ENCODE results near the gene EZH1. TPM values are rescaled to one million over a fixed set of nuclear protein-coding genes. Genes with fewer than 3 reads are reported as not detected.
A peak's percentile ranks its signal among the peaks of the same experiment; 100 is the strongest.

The EZH1 gene
- total RNA-seq, 4 donors from 2014 or later, result 40.6 to 68.2 (median 54.6) TPM

DNA sequence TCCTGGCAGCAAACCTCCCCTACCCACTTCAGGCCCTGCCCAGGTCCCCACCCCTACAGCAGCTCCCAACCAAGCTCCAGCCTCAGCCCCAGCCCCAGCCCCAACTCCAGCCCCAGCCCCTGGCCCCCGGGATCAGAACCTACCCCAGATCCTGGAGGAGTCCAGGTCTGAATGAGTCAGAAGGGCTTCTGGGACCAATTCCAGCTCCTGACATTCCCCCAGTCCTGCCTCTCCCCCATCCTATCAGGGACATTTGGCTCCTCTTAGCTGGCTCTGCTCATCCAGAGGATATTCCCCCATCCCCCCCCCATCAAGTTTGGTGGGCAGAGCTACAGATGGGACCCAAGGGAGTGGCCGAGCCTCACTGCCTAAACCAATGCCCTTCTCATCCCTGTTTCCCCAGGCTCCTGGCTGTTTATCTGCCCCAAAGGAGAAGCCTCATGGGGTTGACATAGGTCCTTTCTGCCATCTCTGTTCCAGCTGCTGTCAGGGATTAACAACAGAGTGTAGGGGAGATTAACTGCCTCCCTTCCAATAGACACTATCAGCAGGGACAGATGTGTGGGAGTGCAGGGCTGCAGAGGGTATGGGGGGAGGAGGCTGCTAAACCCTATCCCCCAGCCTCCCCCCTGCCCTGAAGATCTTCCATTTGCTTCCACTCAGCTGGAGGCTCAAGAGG lies 46.0 kb downstream of the EZH1 start:
- no peaks in the 10 kb centered on the region for H3K9me3 ChIP-seq
- no peak overlapping the region for H3K4me3 ChIP-seq
- no peaks in the 10 kb centered on the region for H3K27me3 ChIP-seq
- peaks cover 9 to 14% (median 13%) of the 10 kb centered on the region in 4 donors for H3K4me1 ChIP-seq
- no peak for DNase-seq (ENCODE audit: extremely low spot score)
- intact Hi-C loops (cut with DNase I), result no loop called here
- peak overlapping the region in 3 of 4 donors; percentile 12 to 57 (median 40) for H3K27ac ChIP-seq (replicated peaks in 1 of 4)
- TF ChIP-seq, protein P1, sequence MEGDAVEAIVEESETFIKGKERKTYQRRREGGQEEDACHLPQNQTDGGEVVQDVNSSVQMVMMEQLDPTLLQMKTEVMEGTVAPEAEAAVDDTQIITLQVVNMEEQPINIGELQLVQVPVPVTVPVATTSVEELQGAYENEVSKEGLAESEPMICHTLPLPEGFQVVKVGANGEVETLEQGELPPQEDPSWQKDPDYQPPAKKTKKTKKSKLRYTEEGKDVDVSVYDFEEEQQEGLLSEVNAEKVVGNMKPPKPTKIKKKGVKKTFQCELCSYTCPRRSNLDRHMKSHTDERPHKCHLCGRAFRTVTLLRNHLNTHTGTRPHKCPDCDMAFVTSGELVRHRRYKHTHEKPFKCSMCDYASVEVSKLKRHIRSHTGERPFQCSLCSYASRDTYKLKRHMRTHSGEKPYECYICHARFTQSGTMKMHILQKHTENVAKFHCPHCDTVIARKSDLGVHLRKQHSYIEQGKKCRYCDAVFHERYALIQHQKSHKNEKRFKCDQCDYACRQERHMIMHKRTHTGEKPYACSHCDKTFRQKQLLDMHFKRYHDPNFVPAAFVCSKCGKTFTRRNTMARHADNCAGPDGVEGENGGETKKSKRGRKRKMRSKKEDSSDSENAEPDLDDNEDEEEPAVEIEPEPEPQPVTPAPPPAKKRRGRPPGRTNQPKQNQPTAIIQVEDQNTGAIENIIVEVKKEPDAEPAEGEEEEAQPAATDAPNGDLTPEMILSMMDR (IDR thresholded peaks at IDR 0.05), result no peak
- TF ChIP-seq EP300 (IDR thresholded peaks at IDR 0.05) (no peak), POLR2AphosphoS5 (IDR thresholded peaks at IDR 0.05) (no peak), POLR2A (IDR thresholded peaks at IDR 0.05; ENCODE audit: low read depth) (no peak)
- peaks cover 22 to 98% (median 83%) of the 10 kb centered on the region in 4 donors for H3K36me3 ChIP-seq
- 20% methylated on average over 2 of the region's 2 CpGs for WGBS

DNA sequence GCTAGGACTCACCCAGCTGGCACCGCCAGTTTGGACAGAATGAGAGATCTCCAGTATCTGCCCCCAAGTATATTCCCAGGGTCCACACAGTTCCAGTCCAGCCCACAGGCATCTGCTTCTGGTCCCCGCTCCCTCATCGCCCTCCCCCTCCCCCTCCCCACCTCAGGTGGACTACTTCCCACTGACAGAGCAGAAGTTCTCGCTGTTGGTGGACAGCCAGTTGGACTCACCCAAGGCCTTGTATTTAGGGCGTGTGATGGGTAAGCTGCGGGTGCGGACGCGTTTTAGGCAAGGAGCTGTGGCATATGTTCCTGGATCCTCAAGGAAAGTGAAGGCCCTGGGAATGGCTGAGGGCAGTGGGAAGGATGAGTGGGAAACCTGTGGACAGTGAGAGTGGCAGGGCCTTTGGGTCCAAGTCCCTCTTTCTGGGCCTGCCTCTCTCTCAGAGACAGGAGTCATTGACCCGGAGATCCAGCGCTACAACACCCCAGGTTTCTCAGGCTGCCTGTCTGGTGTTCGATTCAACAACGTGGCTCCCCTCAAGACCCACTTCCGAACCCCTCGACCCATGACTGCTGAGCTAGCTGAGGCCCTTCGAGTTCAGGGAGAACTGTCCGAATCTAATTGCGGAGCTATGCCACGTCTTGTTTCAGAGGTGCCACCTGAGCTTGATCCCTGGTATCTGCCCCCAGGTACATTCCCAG lies 47.6 kb downstream of the EZH1 start:
- TF ChIP-seq EP300 (IDR thresholded peaks at IDR 0.05) (no peak), POLR2A (IDR thresholded peaks at IDR 0.05; ENCODE audit: low read depth) (no peak), POLR2AphosphoS5 (IDR thresholded peaks at IDR 0.05) (no peak)
- TF ChIP-seq, protein P1 (IDR thresholded peaks at IDR 0.05), result no peak
- no peak overlapping the region for H3K27ac ChIP-seq (replicated peaks in 1 of 4)
- no peaks in the 10 kb centered on the region for H3K27me3 ChIP-seq
- no peaks in the 10 kb centered on the region for H3K9me3 ChIP-seq
- WGBS, result 93% methylated on average over 19 of the region's 19 CpGs
- H3K36me3 ChIP-seq, result peaks cover 6 to 98% (median 78%) of the 10 kb centered on the region in 4 donors
- DNase-seq (ENCODE audit: extremely low spot score), result no peak
- peaks cover 9 to 14% (median 13%) of the 10 kb centered on the region in 4 donors for H3K4me1 ChIP-seq
- H3K4me3 ChIP-seq, result no peak overlapping the region
- intact Hi-C loops (cut with DNase I), result no loop called here

DNA sequence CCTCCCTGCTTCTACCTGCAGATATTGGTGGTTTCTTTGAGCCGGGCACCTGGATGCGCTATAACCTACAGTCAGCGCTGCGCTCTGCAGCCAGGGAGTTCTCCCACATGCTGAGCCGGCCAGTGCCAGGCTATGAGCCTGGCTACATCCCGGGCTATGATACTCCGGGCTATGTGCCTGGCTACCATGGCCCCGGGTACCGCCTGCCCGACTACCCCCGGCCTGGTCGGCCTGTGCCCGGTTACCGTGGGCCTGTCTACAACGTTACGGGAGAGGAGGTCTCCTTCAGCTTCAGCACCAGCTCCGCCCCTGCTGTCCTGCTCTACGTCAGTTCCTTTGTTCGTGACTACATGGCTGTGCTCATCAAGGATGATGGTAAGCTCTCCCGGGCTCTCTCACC lies 49.3 kb downstream of the EZH1 start:
- Histone ChIP-seq H3K36me3 (peaks cover 4 to 98% (median 77%) of the 10 kb centered on the region in 4 donors), H3K4me1 (peaks cover 9 to 14% (median 13%) of the 10 kb centered on the region in 4 donors), H3K4me3 (no peak overlapping the region), H3K27me3 (no peaks in the 10 kb centered on the region), H3K9me3 (no peaks in the 10 kb centered on the region), H3K27ac (replicated peaks in 1 of 4) (no peak overlapping the region)
- intact Hi-C loops (cut with DNase I), result no loop called here
- 86% methylated on average over 6 of the region's 20 CpGs for WGBS
- DNase-seq (ENCODE audit: extremely low spot score), result no peak
- TF ChIP-seq POLR2A (IDR thresholded peaks at IDR 0.05; ENCODE audit: low read depth), result no peak
- TF ChIP-seq, protein P1 (IDR thresholded peaks at IDR 0.05), result no peak
- TF ChIP-seq EP300 (IDR thresholded peaks at IDR 0.05), result no peak
- no peak for TF ChIP-seq POLR2AphosphoS5 (IDR thresholded peaks at IDR 0.05)

DNA sequence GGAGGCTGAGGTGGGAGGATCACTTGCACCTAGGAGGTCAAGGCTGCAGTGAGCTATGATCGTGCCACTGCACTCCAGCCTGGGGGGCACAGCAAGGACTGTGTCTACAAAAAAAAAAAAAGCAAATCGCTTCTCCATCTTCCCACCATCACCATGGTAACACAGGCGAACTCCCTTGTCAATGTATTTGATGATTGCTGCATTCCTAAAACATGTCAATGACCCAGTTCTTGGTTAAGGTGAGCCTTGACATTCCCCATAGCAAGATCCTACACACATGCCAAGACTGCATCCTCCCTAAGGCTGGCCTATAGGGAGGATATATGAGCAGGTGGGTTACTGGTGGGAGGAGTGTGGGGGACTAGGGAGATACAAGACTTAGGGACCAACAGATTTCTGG lies 50.3 kb downstream of the EZH1 start:
- H3K36me3 ChIP-seq, result peaks cover 4 to 98% (median 71%) of the 10 kb centered on the region in 4 donors
- H3K27me3 ChIP-seq, result no peaks in the 10 kb centered on the region
- H3K27ac ChIP-seq (replicated peaks in 1 of 4), result no peak overlapping the region
- H3K9me3 ChIP-seq, result no peaks in the 10 kb centered on the region
- TF ChIP-seq POLR2AphosphoS5 (IDR thresholded peaks at IDR 0.05), result no peak
- TF ChIP-seq, protein P1 (IDR thresholded peaks at IDR 0.05), result no peak
- TF ChIP-seq EP300 (IDR thresholded peaks at IDR 0.05), result no peak
- no peak for TF ChIP-seq POLR2A (IDR thresholded peaks at IDR 0.05; ENCODE audit: low read depth)
- intact Hi-C loops (cut with DNase I), result no loop called here
- no peak for DNase-seq (ENCODE audit: extremely low spot score)
- H3K4me1 ChIP-seq, result peaks cover 9 to 11% (median 10%) of the 10 kb centered on the region in 4 donors
- H3K4me3 ChIP-seq, result no peak overlapping the region
- 86% methylated on average over 3 of the region's 3 CpGs for WGBS

Measured in esophagus muscularis mucosa (tissue), 4 donors.